Transverse colon (tissue), 4 donors: Measurements from ENCODE around the gene C3orf20. TPM values are rescaled to one million over a fixed set of nuclear protein-coding genes. Genes with fewer than 3 reads are reported as not detected.

Experiments
- DNase-seq: peaks from one replicate; pipeline ENCODE4 v3.0.0-alpha.2; 2019
- H3K27ac ChIP-seq, 4 donors: fragments of 200-600 bp; sonication (generic); 2 replicates each; pipeline ENCODE4 v1.5.1; 2016 to 2018; ENCODE audit warnings: inconsistent platforms in 4 of 4
- H3K27me3 ChIP-seq: fragments of 200-600 bp; sonication (generic); 2 replicates; pipeline ENCODE4 v1.5.1; 2017; ENCODE audit warnings: inconsistent platforms
- H3K36me3 ChIP-seq, 4 donors: fragments of 200-600 bp; sonication (generic); 2 replicates each; pipeline ENCODE4 v1.5.1; 2017 to 2019; ENCODE audit warnings: inconsistent platforms in 4 of 4
- H3K4me1 ChIP-seq, 4 donors: fragments of 200-600 bp; sonication (generic); 2 replicates each; pipeline ENCODE4 v1.5.1; 2017 to 2020; ENCODE audit warnings: inconsistent platforms in 4 of 4
- H3K4me3 ChIP-seq, 4 donors: fragments of 200-600 bp; sonication (generic); 1 replicate in 1 of 4; 2 replicates in 3 of 4; pipeline versions ENCODE4 v1.5.1 to v1.6.1; 2017 to 2019; ENCODE audit warnings: inconsistent platforms in 4 of 4
- H3K9me3 ChIP-seq, 2 donors: fragments of 200-600 bp; sonication (generic); 2 replicates each; pipeline ENCODE4 v1.5.1; 2017 to 2019; ENCODE audit warnings: inconsistent platforms in 2 of 2
- CTCF ChIP-seq, 5 experiments: fragments of 200-600 bp in 3 of 5; fragments of 450-650 bp in 2 of 5; sonication (generic) in 3 of 5; IDR thresholded peaks; 1 replicate in 2 of 5; 2 replicates in 3 of 5; pipeline ENCODE4 v1.5.1; 2016 to 2017; ENCODE audit warnings: antibody characterized with exemption in 5 of 5, inconsistent platforms in 3 of 5, mild to moderate bottlenecking in 2 of 5, moderate library complexity in 1 of 5
- EP300 ChIP-seq: sonication (generic); formaldehyde crosslinking; IDR thresholded peaks from one replicate; pipeline ENCODE4 v1.6.1; 2017; ENCODE audit warnings: antibody characterized with exemption, low read depth
- POLR2A ChIP-seq: fragments of 450-650 bp; IDR thresholded peaks from one replicate; pipeline ENCODE4 v1.6.1; 2016; ENCODE audit warnings: antibody characterized with exemption, mild to moderate bottlenecking, moderate library complexity
- POLR2AphosphoS5 ChIP-seq, 3 donors: sonication (generic); formaldehyde crosslinking; IDR thresholded peaks; one replicate each; pipeline ENCODE4 v1.6.1; 2016; ENCODE audit warnings: antibody characterized with exemption in 3 of 3
- WGBS, 2 donors: methylation state at CpG; one replicate each; pipeline ENCODE4 v1.1.5; 2018; ENCODE audit warnings: low coverage in 1 of 2; 5-methylcytosine and 5-hydroxymethylcytosine counted together
- in situ Hi-C, 4 donors: fragments of 200-750 bp; cut with MboI; loops; one replicate each; pipeline versions ENCODE4 v1.15.0 to v1.15.1; 2017; ENCODE audit warnings: low sequenced_read_pairs in 3 of 4, low pct_ligation_motif_present in 1 of 4, low pct_unique_long_range_greater_than_20kb in 1 of 4
- intact Hi-C: fragments of 100-400 bp; cut with DNase I; formaldehyde crosslinking; loops from one replicate; pipeline ENCODE4 v1.15.1; 2023; ENCODE audit warnings: low total_unique reads
- total RNA-seq, 4 donors: library from RNA; depleted of rRNA; stranded (reverse); fragments of >200 nt; gene quantifications; one replicate each; pipeline ENCODE4 v1.1.0, GENCODE V29; 2016

The C3orf20 gene
- total RNA-seq, 4 donors from 2014 or later = not detected

- Histone ChIP-seq H3K27ac (no peak overlapping the region), H3K9me3 (no peaks in the 10 kb centered on the region), H3K4me3 (no peak overlapping the region), H3K27me3 (no peaks in the 10 kb centered on the region), H3K4me1 (no peaks in the 10 kb centered on the region), H3K36me3 (no peaks in the 10 kb centered on the region)
- intact Hi-C loops (no loop called here), in situ Hi-C loops (no loop called here)
- WGBS, 2 donors = 83 to 100% methylated on average over 1 to 11 of the region's 11 CpGs
- TF ChIP-seq POLR2AphosphoS5 (IDR thresholded peaks at IDR 0.05) (no peak), EP300 (no peak), CTCF (IDR thresholded peaks at IDR 0.05) (no peak)
- DNase-seq = no peak
Observed at GRCh38 chr3:14768182-14768790, 93.3 kb downstream of the C3orf20 start.

DNA sequence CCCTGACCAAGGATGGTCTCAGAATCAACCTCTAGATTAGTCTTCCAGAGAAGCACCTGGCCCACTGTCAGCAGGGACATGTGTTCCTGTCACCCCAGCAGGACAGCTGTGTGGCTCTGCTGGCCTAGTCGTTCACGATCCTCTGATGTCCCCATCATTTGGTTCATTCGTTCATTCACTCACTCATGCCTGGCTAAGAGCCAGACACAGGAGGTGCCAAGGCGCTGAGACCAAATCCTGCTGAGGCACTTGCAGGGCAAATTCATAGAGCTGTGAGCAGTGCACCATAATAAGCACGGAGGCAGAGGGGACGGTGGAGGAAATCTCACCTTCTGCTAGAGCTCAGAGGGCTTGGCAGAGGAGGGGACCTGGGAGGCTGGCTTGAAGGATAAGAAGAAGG is 93.9 kb downstream of the C3orf20 start:
- intact Hi-C loops = no loop called here
- no peaks in the 10 kb centered on the region for H3K4me1 ChIP-seq
- in situ Hi-C loops = no loop called here
- H3K27me3 ChIP-seq = no peaks in the 10 kb centered on the region
- no peak overlapping the region for H3K27ac ChIP-seq
- TF ChIP-seq POLR2AphosphoS5 (IDR thresholded peaks at IDR 0.05) (no peak), CTCF (IDR thresholded peaks at IDR 0.05) (no peak), EP300 (no peak), POLR2A (no peak)
- WGBS, 2 donors = 78% methylated on average over 6 of the region's 6 CpGs; no CpG with 5 or more reads in 1 of the 2 donors
- no peak for DNase-seq
- H3K9me3 ChIP-seq = no peaks in the 10 kb centered on the region
- no peak overlapping the region for H3K4me3 ChIP-seq
- no peaks in the 10 kb centered on the region for H3K36me3 ChIP-seq

DNA sequence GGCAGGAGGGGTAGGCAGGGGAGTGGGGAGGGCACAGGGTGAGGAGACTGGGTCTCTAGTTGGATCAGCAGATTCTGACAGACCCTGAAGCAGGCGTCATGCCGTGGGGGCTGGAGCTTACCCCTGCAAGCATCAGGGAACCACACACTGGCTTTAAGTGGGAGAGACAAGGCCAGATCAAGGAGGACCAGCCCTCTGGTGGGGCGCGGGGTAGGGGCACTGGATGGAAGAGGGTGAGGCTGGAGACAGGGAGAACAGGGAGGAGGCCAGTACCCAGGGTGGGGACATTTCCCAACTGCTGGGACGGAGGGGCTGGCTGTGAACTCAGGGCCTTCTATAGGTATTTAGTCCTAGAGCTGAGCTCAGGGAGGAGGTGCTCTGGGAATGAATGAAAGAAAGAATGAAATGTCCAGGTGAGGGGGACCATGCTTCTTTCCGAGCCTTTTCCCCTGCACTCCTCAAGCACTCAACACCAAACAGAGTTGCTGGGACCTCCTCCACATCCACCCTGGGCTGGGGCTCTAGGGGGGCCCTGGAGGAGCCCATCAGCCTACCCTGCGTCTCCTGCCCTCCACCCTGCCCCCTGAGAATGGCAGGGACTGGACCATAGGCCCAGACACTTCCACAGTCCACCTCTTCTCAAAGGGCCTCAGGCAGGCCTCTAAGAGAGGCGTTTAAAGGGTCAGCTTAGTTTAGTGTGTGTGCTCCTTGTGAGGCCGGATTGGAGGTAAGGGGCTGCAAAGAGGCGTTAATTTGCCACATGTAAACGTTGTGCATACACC is 94.8 kb downstream of the C3orf20 start:
- Histone ChIP-seq H3K9me3 (no peaks in the 10 kb centered on the region), H3K27me3 (no peaks in the 10 kb centered on the region), H3K27ac (no peak overlapping the region), H3K4me3 (no peak overlapping the region), H3K4me1 (no peaks in the 10 kb centered on the region), H3K36me3 (no peaks in the 10 kb centered on the region)
- no peak for DNase-seq
- intact Hi-C loops (no loop called here), in situ Hi-C loops (no loop called here)
- WGBS, 2 donors = 78% methylated on average over 11 of the region's 11 CpGs; no CpG with 5 or more reads in 1 of the 2 donors
- TF ChIP-seq POLR2AphosphoS5 (IDR thresholded peaks at IDR 0.05) (no peak), CTCF (IDR thresholded peaks at IDR 0.05) (no peak), EP300 (no peak), POLR2A (no peak)

DNA sequence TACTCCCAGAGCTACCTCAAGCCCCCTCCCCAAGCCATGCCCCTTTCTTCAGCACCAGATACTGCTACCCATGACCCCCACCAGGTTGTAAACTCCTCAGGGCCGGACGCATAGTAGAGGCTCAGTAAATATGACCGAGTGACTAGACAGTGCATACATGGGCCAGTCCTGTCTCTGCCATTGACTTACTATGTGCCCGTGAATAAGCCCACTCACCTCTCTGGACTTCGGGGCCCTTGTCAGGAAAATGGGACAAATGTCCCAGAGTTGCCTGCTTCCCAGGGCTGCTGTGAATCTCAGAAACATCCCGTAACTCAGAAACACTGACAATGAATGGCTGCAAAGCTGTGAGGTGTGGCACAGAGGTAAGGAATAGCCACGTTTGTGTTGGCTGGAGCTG is 95.7 kb downstream of the C3orf20 start:
- in situ Hi-C loops (no loop called here), intact Hi-C loops (no loop called here)
- WGBS, 2 donors = 88% methylated on average over 7 of the region's 7 CpGs; no CpG with 5 or more reads in 1 of the 2 donors
- no peak overlapping the region for H3K4me3 ChIP-seq
- H3K27me3 ChIP-seq = no peaks in the 10 kb centered on the region
- no peaks in the 10 kb centered on the region for H3K9me3 ChIP-seq
- H3K36me3 ChIP-seq = no peaks in the 10 kb centered on the region
- H3K4me1 ChIP-seq = no peaks in the 10 kb centered on the region
- no peak for DNase-seq
- H3K27ac ChIP-seq = no peak overlapping the region
- no peak for TF ChIP-seq POLR2AphosphoS5 (IDR thresholded peaks at IDR 0.05)
